Heart right ventricle (tissue), 16 donors: ENCODE data around the gene FBXL4. TPM values are rescaled to one million over a fixed set of nuclear protein-coding genes. Genes with fewer than 3 reads are reported as not detected.
A peak's percentile ranks its signal among the peaks of the same experiment; 100 is the strongest.

Source experiments
- ATAC-seq, 8 donors: fragments of 200-7000 bp; cut with Tn5 transposase; one replicate each; pipeline ENCODE4 v1.9.1; 2020; ENCODE audit warnings: mild to moderate bottlenecking in 8 of 8, moderate library complexity in 8 of 8, moderate number of reproducible peaks in 1 of 8
- DNase-seq, 2 donors: peaks; one replicate each; pipeline ENCODE4 v3.0.0-alpha.2; 2020
- H3K27ac ChIP-seq, 10 donors: fragments of 200-600 bp; sonication (generic) in 2 of 10; one replicate each; pipeline versions ENCODE4 v1.5.0 to v1.8.0; 2020 to 2022; ENCODE audit warnings: mild to moderate bottlenecking in 3 of 10
- H3K27me3 ChIP-seq, 7 donors: fragments of 200-600 bp; one replicate each; pipeline ENCODE4 v1.8.0; 2021 to 2022; ENCODE audit warnings: mild to moderate bottlenecking in 2 of 7
- H3K36me3 ChIP-seq, 9 donors: fragments of 200-600 bp; sonication (generic) in 1 of 9; one replicate each; pipeline versions ENCODE4 v1.5.0 to v1.8.0; 2020 to 2022; ENCODE audit warnings: mild to moderate bottlenecking in 2 of 9
- H3K4me1 ChIP-seq, 9 donors: fragments of 200-600 bp; sonication (generic) in 1 of 9; one replicate each; pipeline versions ENCODE4 v1.5.0 to v1.8.0; 2020 to 2022; ENCODE audit warnings: mild to moderate bottlenecking in 4 of 9
- H3K4me3 ChIP-seq, 10 donors: fragments of 200-600 bp; sonication (generic) in 2 of 10; one replicate each; pipeline versions ENCODE4 v1.5.0 to v1.8.0; 2020 to 2022; ENCODE audit warnings: mild to moderate bottlenecking in 7 of 10, moderate library complexity in 2 of 10
- H3K9me3 ChIP-seq, 11 donors: fragments of 200-600 bp in 10 of 11; sonication (generic) in 2 of 11; one replicate each; pipeline versions ENCODE4 v1.5.0 to v1.8.0; 2013 to 2022; ENCODE audit warnings: mild to moderate bottlenecking in 2 of 11, control low read depth in 1 of 11, moderate library complexity in 1 of 11
- CTCF ChIP-seq, 9 donors: fragments of 200-600 bp; sonication (generic) in 2 of 9; IDR thresholded peaks; one replicate each; pipeline versions ENCODE4 v1.5.0 to v1.8.0; 2021 to 2022; ENCODE audit warnings: antibody characterized with exemption in 9 of 9, mild to moderate bottlenecking in 5 of 9, moderate library complexity in 1 of 9
- WGBS, 2 donors: extraction: QIAGEN DNeasy Blood & Tissue Kit; methylation state at CpG; one replicate each; pipeline ENCODE4 v1.1.7; 2013; ENCODE audit warnings: inconsistent platforms in 1 of 2; 5-methylcytosine and 5-hydroxymethylcytosine counted together
- intact Hi-C, 10 donors: fragments of 100-400 bp; cut with DNase I; formaldehyde crosslinking; loops; one replicate each; pipeline versions ENCODE4 v1.11.1 to v1.14.2; 2022
- polyA plus RNA-seq, 2 donors: library from polyadenylated mRNA; stranded (reverse); fragments of 200-250 nt; gene quantifications; one replicate each; pipeline ENCODE4 v1.2.3, GENCODE V29; 2013
- total RNA-seq, 10 donors: library from RNA; stranded (reverse); fragmentation: NEBNext Ultra II Directional in 3 of 10; extraction: Animal tissue kit (Norgen Biotek cat#: 25700) in 3 of 10; gene quantifications; one replicate each; pipeline versions ENCODE4 v1.2.1 to v1.2.4, GENCODE V29; 2021 to 2023
- donor health status: Arrhythmogenic right ventricular cardiomyopathy.
- donor health status: ischemic (EF 13 %, LVEDD 7.1; RV severe dilation, severe dysfunction).
- donor health status: healthy with polysubstance abuse.
- donor health status: DM: no; HTN: yes; CAD: no.
- donor health status: DM: no; HTN: no; CAD: no.
- donor health status: ischemic (EF 25% LVEDD 6.9; RV normal size, moderate dysfunction).
- donor health status: ischemic (EF 25% LVEDD 5.7; RV mildly dilated, moderate dysfunction).
- donor health status: healthy.
- donor health status: DM: yes; HTN: yes; CAD: no.
- donor health status: Ischemic cardiomyopathy.
- donor health status: ischemic (EF 35%, LVEDD 5.7; RV mildly dilated, moderate dysfunction).
- donor health status: nonischemic (EF 11% LVEDD 7.7; RV severe dilation, severe dysfunction).
- donor health status: DM: yes; HTN: yes; CAD: no.
- donor health status: PGD.
- donor health status: ischemic (EF 29% LVEDD 5.4; RV normal size, mild dysfunction).
- donor health status: nonischemic (EF 23%, LVEDD 6.1; RV moderate dilation, normal function).

FBXL4 gene
- total and polyA plus RNA-seq, 12 donors, result 2.6 to 20.8 (median 17.0) TPM

- no peak for TF ChIP-seq CTCF (IDR thresholded peaks at IDR 0.05)
- H3K4me1 ChIP-seq, result peaks cover 0 to 36% (median 25%) of the 10 kb centered on the region in 9 donors
- H3K9me3 ChIP-seq, result no peaks in the 10 kb centered on the region
- no peak overlapping the region for H3K4me3 ChIP-seq
- 26 to 45% methylated on average over 2 of the region's 2 CpGs for WGBS, 2 donors
- intact Hi-C loops, result no loop called here
- no peaks in the 10 kb centered on the region for H3K27me3 ChIP-seq
- H3K36me3 ChIP-seq, result no peaks in the 10 kb centered on the region
- DNase-seq, result no peak
- H3K27ac ChIP-seq, result no peak overlapping the region
- ATAC-seq, result no peak
Measured at GRCh38 chr6:98977671-98978292, 30.0 kb upstream of the FBXL4 start.

- ATAC-seq, result peak in 2 of 8 donors; percentile 43 to 62
- 33 to 46% methylated on average over 4 of the region's 4 CpGs for WGBS, 2 donors
- Histone ChIP-seq H3K27ac (no peak overlapping the region), H3K36me3 (no peaks in the 10 kb centered on the region), H3K4me1 (peaks cover 0 to 36% (median 24%) of the 10 kb centered on the region in 9 donors), H3K4me3 (no peak overlapping the region), H3K27me3 (no peaks in the 10 kb centered on the region), H3K9me3 (no peaks in the 10 kb centered on the region)
- no peak for TF ChIP-seq CTCF (IDR thresholded peaks at IDR 0.05)
- no peak for DNase-seq
- intact Hi-C loops, result no loop called here
Measured at GRCh38 chr6:98976674-98977385, 29.1 kb upstream of the FBXL4 start.

- no peak for DNase-seq
- Histone ChIP-seq H3K9me3 (no peaks in the 10 kb centered on the region), H3K36me3 (no peaks in the 10 kb centered on the region), H3K4me1 (peaks cover 0 to 36% (median 24%) of the 10 kb centered on the region in 9 donors), H3K27me3 (no peaks in the 10 kb centered on the region), H3K4me3 (no peak overlapping the region), H3K27ac (no peak overlapping the region)
- ATAC-seq, result no peak
- no peak for TF ChIP-seq CTCF (IDR thresholded peaks at IDR 0.05)
- intact Hi-C loops, result no loop called here
- 85 to 87% methylated on average over 2 of the region's 2 CpGs for WGBS, 2 donors
Measured at GRCh38 chr6:98975421-98975820, 27.7 kb upstream of the FBXL4 start.

- Histone ChIP-seq H3K27me3 (no peaks in the 10 kb centered on the region), H3K27ac (no peak overlapping the region), H3K4me3 (no peak overlapping the region), H3K36me3 (no peaks in the 10 kb centered on the region), H3K4me1 (peaks cover 0 to 36% (median 20%) of the 10 kb centered on the region in 9 donors), H3K9me3 (peaks cover 0 to 3% (median 0%) of the 10 kb centered on the region in 11 donors)
- ATAC-seq (no peak), DNase-seq (no peak)
- no peak for TF ChIP-seq CTCF (IDR thresholded peaks at IDR 0.05)
- intact Hi-C loops, result no loop called here
Measured at GRCh38 chr6:98974309-98974708, 26.6 kb upstream of the FBXL4 start.
